ENCODE results near the gene NRN1. TPM values are rescaled to one million over a fixed set of nuclear protein-coding genes. Genes with fewer than 3 reads are reported as not detected.
"Not testable (repeated sequence)": the region's sequence is repeated elsewhere in the genome, so short reads cannot be mapped to it uniquely, and the experiment has no call there.

NRN1 gene, protein sequence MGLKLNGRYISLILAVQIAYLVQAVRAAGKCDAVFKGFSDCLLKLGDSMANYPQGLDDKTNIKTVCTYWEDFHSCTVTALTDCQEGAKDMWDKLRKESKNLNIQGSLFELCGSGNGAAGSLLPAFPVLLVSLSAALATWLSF
- 0.14 TPM in 1 of 2 replicates, not detected in the other for total RNA-seq (2014; rRNA removed; shearing (Covaris generic))
- polyA plus RNA-seq (2015; cell fraction: cytosol; rRNA removed) = 0.71 and 1.2 TPM in 2 replicates
- 0.34 and 1.1 TPM in 2 replicates for polyA plus RNA-seq (2015; cell fraction: nucleus; rRNA removed)

DNA sequence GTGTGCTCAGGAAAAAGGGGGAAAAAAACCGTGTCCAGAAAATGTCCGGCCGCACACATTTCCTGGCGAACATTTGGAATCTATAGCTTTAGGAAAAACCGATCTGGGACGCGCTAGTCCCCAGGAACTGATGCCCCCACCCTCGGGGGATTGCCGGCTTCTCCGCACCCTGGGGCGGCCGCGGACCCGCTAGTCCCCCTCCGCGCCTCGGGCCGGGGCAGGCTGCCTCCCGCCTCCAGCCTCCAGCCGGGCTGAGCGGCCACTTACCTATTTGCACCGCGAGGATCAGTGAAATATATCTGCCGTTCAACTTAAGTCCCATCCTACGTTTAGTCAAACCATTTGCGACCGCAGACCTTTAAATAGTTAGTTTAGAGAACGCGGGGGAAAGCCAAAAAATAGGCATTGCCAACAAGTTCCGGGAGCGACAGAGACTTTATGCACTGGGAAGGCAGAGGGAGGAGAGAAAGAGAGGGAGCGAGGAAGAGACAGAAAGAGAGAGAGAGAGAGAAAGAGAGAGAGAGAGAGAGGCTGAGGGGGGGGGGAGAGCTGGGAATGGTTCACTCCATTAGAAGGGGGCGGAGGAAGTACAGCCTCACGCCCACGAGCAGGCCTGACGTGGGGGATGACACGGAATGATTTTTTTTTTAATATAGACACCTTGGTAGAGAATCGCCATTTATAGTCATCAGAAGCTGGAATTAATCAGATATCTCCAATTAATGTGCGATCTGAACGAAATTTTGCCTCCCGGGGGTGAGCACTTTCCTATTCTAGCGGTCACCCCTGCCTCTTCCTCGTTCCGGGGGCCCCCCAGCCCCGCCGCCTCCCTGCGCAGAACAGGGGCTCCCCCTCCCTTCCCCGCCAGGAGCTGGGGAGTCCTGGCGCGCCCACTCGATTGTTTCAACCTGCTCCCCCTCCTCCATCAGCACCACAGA is at the start of gene NRN1:
TSS of gene NRN1 (minus strand) at position 498 of the 938 bp plus-strand sequence. CDS start at position 322, 176 bp downstream.
- DNase-seq (ENCODE audit: low read depth) = no peak

DNA sequence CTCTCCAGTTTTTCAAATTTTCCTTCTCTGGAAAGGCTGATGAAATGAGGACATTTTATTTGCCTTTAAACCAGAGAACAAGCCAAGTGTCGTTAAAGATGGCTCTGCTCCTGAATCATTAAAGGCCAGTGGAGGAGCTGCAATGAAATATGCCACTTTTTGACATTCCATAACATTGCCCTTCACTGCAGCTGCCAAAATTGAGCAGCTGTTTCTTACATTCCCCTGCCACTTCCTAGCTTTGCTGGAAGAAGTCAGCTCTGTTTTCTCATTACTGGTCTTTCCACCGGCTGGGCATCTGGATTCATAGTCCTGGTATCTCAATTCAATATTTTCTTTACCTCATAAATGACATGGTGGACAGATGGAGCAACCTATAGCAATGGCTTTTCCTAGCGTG is 45.5 kb upstream of the NRN1 start:
- DNase-seq (ENCODE audit: low read depth) = no peak

DNA sequence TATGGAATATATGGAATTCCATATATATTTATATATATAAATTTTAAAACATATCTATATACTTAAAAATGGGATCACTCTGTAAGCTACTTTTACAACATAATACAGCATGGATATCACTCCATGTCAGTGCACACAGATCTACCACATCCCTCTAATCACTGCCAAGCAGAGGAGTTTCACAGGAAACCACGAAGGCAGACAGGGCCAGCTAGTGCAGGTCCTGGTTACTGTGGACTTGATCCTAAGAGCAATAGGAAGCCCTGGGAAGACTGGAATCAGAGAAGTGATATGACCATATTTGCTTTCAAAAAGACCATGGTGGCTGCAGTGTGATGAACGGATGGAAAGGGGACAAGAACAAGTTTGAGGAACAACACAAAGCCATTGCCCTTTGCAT is 40.0 kb upstream of the NRN1 start:
- no peak for DNase-seq (ENCODE audit: low read depth)

DNA sequence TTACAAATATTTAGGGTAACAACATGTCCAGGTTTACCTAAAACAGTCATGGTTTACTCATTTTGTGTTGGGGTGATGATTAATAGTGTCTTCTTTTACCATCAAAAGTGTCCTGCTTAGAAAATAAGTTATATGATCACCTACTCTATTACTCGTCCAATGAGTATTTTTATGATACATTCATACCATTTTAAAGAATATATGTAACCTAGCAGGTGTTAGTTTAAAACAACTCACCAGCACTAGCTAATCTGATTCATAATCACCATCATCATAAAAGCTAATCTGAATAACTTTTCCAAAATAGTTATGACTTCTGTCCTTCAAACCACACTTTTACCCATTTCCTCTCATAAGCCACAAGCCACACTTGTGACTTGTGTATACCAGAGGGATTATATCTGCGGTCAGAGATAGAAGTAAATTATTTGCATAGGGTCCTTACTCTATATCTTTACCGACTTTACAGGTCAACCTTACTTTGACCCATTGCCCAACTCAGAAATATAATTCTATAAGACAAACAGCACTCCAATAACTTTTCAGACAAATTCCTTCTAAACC is 33.3 kb upstream of the NRN1 start:
- no peak for DNase-seq (ENCODE audit: low read depth)

- no peak for DNase-seq (ENCODE audit: low read depth)
Measured at GRCh38 chr6:6037179-6037578, 30.5 kb upstream of the NRN1 start.

DNA sequence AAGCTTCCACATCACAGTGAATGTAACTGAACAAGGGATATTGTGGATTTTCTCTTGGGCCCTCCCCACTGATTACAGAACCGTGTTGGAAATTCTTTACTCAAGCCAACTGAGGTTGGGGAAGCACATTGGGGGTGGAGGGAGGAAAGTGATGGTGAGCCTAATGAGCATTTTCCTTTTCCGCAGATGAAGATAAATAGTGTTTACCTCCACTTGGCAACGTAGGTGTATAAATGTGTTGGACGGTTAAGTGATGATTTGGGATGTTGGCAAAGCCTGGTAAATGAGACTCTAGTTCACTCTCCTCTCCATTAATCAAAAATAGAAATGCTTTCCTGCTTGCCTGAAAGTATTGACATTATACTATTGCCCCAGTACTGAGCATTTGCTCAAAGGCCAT is 27.1 kb upstream of the NRN1 start:
- no peak for DNase-seq (ENCODE audit: low read depth)

GRCh38 chr6:6026513-6027205 is 19.9 kb upstream of the NRN1 start:
- no peak for DNase-seq (ENCODE audit: low read depth)

GRCh38 chr6:6025736-6026135 is 19.0 kb upstream of the NRN1 start:
- DNase-seq (ENCODE audit: low read depth) = no peak

GRCh38 chr6:6024220-6024619 is 17.5 kb upstream of the NRN1 start:
- DNase-seq (ENCODE audit: low read depth) = no peak

- DNase-seq (ENCODE audit: low read depth) = not testable (repeated sequence)
Measured at GRCh38 chr6:6022841-6023240, 16.1 kb upstream of the NRN1 start.

DNA sequence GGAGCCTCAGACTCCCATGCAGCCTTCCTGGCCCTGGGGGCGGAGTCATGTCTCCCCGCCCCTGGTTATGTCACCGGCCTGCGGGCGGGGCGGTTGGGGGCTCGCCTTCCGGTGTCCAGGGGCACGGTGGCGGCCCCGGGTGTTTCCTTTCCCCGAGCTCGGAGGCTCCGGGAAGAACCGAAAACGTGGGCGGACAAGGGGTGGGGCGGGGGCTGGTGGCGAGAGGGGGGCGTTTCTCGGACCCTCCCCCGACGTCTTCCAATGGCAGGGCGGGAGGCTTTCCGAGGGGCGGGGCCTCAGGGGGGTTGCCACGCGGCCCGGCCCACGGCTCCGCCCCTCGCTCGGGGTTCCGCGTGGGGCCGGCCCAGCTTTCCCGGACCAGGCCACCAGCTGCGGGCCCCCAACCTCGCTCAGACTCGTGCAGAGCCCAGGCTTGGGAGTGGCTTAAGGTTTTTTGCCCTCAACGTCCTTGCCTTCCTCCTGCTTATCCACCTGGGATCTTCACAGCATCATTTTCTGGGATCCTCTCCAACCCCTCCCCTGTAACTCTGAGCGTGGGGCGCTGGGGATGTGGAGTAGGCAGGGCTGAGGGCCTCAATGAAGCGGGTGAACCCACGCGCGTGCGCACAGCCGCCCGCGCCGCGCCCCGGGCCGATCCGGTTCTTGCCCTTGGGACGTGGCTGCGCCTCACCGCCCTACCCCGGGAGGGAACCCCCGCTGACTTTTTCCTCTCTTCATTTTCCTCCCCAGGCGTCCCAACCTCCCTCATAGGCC is 2.1 kb upstream of the NRN1 start:
- DNase-seq (ENCODE audit: low read depth) = peak; percentile 30

GRCh38 chr6:6008089-6008647 is 1.4 kb upstream of the NRN1 start:
- DNase-seq (ENCODE audit: low read depth) = no peak

DNA sequence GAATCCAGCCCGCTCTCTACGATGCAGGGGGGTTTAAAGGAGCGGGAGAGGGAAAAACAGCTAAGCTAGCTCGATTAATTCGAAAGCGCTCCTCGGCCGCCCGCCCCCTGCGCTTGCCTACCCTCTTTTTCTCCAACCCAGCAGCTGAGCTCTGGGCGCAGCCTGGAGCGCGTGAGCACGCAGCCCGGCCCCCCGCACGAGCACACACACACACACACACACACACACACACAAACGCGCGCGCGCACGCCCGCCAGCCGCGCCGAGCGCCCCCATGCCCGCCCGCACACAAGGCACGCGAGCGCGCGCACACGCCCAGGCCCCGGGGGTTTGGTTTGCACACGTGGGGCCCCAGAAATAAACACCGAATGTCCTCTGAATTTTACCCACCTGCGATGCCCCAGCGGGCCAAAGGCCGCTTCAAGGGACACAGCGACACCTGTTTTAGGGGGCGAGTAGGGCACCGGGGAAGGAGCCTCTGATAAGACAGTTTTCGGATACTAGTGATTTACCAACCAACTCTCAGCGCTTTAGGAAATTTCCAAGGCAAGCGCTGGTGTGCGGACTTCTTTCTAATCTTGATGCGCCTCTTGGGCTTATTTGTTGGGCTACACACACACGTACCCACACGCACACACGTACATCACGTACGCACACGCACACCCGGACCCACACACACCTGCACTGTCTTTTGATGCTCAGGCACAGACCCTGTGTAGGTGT is 802 bp upstream of the NRN1 start:
- DNase-seq (ENCODE audit: low read depth) = no peak

DNA sequence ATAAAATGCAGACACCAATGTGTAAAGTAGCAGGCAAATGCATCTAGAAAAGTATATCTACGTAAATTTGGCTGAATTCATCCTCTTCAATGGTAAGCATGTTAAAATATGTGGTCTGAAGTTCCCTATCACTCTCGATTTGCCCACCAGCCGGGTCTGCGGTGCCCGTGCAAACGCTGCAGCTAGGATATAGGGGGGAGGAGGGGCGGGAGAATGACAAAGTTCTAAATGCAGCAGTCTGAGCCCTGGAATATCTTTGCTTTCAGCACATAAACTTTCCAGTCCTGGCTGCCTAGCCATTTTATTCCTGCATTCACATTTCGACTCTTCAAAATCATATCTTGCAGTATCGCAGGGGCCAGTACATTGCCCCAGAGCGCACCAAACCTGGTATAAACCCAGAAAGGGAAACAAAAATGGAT is 708 bp downstream of the NRN1 start:
- DNase-seq (ENCODE audit: low read depth) = no peak

DNA sequence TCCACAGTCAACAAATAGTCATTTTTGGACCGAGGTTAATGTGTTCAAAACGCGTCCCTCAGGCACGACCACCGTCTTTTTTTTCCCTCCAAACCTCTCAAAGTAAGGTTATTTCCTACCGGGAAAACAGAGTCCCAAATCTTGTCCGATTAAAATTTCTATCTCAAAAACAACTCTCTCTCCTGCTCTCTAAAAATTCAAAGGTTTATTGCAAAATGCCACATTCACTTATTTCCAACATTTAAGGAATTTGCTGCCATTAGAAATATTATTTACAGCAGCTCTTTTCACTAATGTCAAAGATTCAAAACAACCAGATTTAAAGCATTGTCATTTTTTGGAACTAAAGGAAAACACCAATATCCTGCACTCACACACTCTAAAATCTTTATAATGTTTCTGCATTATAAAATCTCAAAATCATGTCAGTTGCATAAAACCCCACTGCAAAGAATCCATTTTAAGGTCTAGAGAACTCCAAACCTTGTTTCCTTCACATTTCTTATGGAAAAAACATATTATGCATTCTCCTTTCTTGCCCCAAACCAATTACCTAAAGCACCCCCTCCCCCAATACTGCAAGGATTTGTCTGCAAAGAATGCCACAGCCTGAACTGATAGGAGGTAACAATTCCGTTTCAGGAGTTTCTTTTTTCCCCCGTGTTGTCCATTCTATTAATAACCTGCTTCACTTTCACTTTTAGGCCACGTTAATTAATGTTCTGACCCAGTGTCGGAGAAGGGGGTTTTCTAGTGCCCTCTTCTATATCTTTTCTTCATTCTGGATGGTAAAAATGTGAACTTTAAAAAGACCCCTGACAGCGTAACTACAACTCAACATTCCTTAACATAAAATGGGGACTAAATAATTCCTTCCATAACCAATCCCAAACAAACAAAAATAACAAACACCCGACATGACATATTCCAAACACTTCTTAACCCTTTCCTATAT is 1.4 kb downstream of the NRN1 start:
- DNase-seq (ENCODE audit: low read depth) = no peak

DNA sequence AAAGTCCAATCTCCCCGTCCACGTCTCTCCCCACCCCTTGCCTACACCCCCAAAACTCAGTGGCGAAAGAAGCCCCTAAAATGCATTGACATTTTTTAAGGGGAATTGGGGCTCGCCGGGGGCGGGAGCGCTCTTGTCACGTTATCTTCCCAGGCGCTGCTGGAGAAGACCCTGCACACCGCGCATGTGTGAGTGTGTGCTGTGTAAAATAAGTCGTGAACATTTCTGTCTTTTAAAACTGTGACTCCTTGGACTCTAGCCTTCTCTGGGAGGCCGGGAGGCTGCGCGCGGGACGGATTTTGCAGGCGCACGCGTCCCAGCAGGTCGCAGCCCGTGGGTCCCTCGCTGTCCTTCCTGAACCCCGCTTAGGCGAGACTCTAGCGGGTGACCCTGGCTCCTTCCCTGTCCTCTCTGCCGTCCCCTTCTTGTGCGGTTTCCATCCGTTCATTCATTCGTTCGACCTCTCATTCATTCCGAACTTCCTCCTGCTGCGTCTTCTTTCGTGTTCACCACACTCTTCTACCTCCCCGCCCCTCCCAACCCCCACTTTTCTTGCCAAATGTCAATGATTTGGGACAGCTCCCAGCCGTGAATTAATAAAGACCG is 2.2 kb downstream of the NRN1 start:
- no peak for DNase-seq (ENCODE audit: low read depth)

DNA sequence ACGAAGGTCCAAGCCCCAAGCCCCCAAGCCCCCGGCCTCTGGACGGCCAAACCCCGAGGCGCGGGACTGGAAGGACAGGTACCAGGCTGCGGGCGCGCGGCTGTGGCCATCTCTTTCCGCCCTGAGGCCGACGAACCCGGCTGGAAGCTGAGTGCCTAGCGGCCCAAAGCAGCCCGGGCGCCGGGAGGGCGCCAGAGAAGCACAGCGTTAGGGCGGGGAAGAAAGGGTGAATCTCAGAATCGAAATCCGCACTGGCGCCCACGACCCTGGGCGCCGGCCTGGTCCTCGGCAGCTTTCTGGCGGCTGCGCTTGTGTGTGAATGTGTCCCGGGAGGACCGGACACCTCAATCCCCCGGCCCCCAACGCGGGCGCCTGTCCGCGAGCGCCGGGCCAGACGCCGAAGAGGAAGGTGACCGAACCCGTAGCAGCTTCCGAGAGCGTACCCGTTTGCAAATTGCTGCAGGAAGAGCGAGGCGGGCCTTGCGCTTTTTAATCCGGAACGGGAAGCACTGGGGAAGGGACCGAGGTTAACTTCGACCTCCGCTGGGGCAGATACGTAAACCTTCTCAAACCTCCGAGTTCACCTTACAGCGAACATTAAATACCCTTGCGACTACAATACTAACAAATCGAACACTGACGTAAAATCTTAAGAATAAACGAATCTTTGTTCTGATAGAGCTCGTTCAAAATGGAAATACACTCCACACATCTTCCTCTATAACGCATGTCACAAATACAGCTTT is 2.9 kb downstream of the NRN1 start:
- DNase-seq (ENCODE audit: low read depth) = no peak
